ENCODE measurements around the gene A1BG.
"Not testable (repeated sequence)": the region's sequence is repeated elsewhere in the genome, so short reads cannot be mapped to it uniquely, and the experiment has no call there.

A1BG gene

GRCh38 chr19:58385891-58386575 is 32.7 kb upstream of the A1BG start:
- peak; percentile 45 for DNase-seq

GRCh38 chr19:58385313-58385890 is 32.1 kb upstream of the A1BG start:
- no peak for DNase-seq

- DNase-seq = no peak
These were observed 29.8 kb upstream of the A1BG start for GRCh38 chr19:58382997-58383603.

- DNase-seq = no peak
These were observed 28.3 kb upstream of the A1BG start for GRCh38 chr19:58381460-58382212.

- DNase-seq = peak; percentile 100
These were observed 27.6 kb upstream of the A1BG start, which contains the start of gene ZNF837 for GRCh38 chr19:58380662-58381459. Gene ZNF837 (minus strand): TSS chr19:58381030. CDS start chr19:58369332, 11,698 bp downstream.

GRCh38 chr19:58380037-58380661 is 26.9 kb upstream of the A1BG start:
- no peak for DNase-seq

- no peak for DNase-seq
These were observed 26.0 kb upstream of the A1BG start for GRCh38 chr19:58379246-58379645.

- DNase-seq = not testable (repeated sequence)
These were observed 23.4 kb upstream of the A1BG start for GRCh38 chr19:58376724-58377123.

GRCh38 chr19:58374200-58374599 is 20.9 kb upstream of the A1BG start:
- no peak for DNase-seq

- DNase-seq = no peak
These were observed 19.2 kb upstream of the A1BG start for GRCh38 chr19:58372311-58373133.

GRCh38 chr19:58368561-58369360 is 15.5 kb upstream of the A1BG start:
- no peak for DNase-seq

- DNase-seq = no peak
These were observed 14.6 kb upstream of the A1BG start for GRCh38 chr19:58367698-58368454.

GRCh38 chr19:58366585-58367430 is 13.5 kb upstream of the A1BG start:
- no peak for DNase-seq

GRCh38 chr19:58364146-58364545 is 10.9 kb upstream of the A1BG start:
- no peak for DNase-seq

- DNase-seq = peak; percentile 98
These were observed 9.1 kb upstream of the A1BG start, which contains the start of gene ZNF497 for GRCh38 chr19:58362272-58362994. Gene ZNF497 (minus strand): TSS chr19:58362751. CDS start chr19:58357635, 5,116 bp downstream.

- DNase-seq = peak; percentile 58
These were observed 8.6 kb upstream of the A1BG start for GRCh38 chr19:58361900-58362271.

GRCh38 chr19:58357481-58358145 is 4.3 kb upstream of the A1BG start:
- DNase-seq = no peak

Data from activated CD4-positive, alpha-beta T cell treated with anti-CD3 and anti-CD28 coated beads, Interleukin-2, Interleukin-6, amounts not matched to agents 100 ng/mL and 50 ng/mL, durations not matched to agents 16 hours and 8 hours (primary cell).